Smooth muscle cell (in vitro differentiated cells): Measurements from ENCODE around the gene RREB1. TPM values are rescaled to one million over a fixed set of nuclear protein-coding genes. Genes with fewer than 3 reads are reported as not detected.

ENCODE experiments used
- DNase-seq: peaks from one replicate; lab custom pipeline; 2025; ENCODE audit not compliant: unreplicated experiment; lab: John Stamatoyannopoulos, UW
- H2AFZ ChIP-seq: fragments of 200-600 bp; sonication (generic); 2 replicates; pipeline ENCODE4 v1.6.0; 2016; ENCODE audit warnings: antibody characterized with exemption, low read depth, mild to moderate bottlenecking
- H3F3A ChIP-seq: fragments of 200-600 bp; sonication (generic); 2 replicates; pipeline ENCODE4 v1.6.0; 2017; ENCODE audit warnings: antibody characterized with exemption, low read depth
- H3K27ac ChIP-seq: fragments of 200-600 bp; sonication (generic); 2 replicates; pipeline ENCODE4 v1.5.1; 2016; ENCODE audit warnings: low read depth, mild to moderate bottlenecking
- H3K27me3 ChIP-seq: fragments of 200-600 bp; sonication (generic); 2 replicates; pipeline ENCODE4 v1.6.1; 2016; ENCODE audit warnings: low read depth, mild to moderate bottlenecking
- H3K36me3 ChIP-seq: fragments of 200-600 bp; sonication (generic); 2 replicates; pipeline ENCODE4 v1.5.1; 2016; ENCODE audit warnings: low read depth
- H3K4me1 ChIP-seq: fragments of 200-600 bp; sonication (generic); 2 replicates; pipeline ENCODE4 v1.5.1; 2016; ENCODE audit warnings: low read depth
- H3K4me2 ChIP-seq: fragments of 200-600 bp; sonication (generic); 2 replicates; pipeline ENCODE4 v1.6.0; 2016; ENCODE audit warnings: mild to moderate bottlenecking
- H3K4me3 ChIP-seq: fragments of 200-600 bp; sonication (generic); 2 replicates; pipeline ENCODE4 v1.5.1; 2016; ENCODE audit warnings: mild to moderate bottlenecking
- H3K79me2 ChIP-seq: fragments of 200-600 bp; sonication (generic); 2 replicates; pipeline ENCODE4 v1.6.0; 2016; ENCODE audit warnings: low read depth, mild to moderate bottlenecking
- H3K9ac ChIP-seq: fragments of 200-600 bp; sonication (generic); 2 replicates; pipeline ENCODE4 v1.6.0; 2016; ENCODE audit warnings: low read depth
- H3K9me3 ChIP-seq: fragments of 200-600 bp; sonication (generic); replicated peaks from 2 replicates; pipeline ENCODE4 v1.5.1; 2016; ENCODE audit warnings: low read depth
- H4K20me1 ChIP-seq: fragments of 200-600 bp; sonication (generic); 2 replicates; pipeline ENCODE4 v1.6.0; 2016; ENCODE audit warnings: low read depth
- CTCF ChIP-seq: fragments of 200-600 bp; sonication (generic); IDR thresholded peaks from 2 replicates; pipeline ENCODE4 v1.5.1; 2017; ENCODE audit warnings: borderline replicate concordance, mild to moderate bottlenecking, antibody characterized with exemption; ENCODE audit not compliant: insufficient read depth, poor library complexity, severe bottlenecking
- WGBS: methylation state at CpG from one replicate; pipeline ENCODE4 v1.1.7; 2016; ENCODE audit warnings: low lambda C conversion rate; 5-methylcytosine and 5-hydroxymethylcytosine counted together
- polyA plus RNA-seq: library from polyadenylated mRNA; unstranded; fragments of >200 nt; fragmentation: Nextera tagmentation; extraction: Ambion mirVana; gene quantifications from 2 replicates; pipeline ENCODE4 v1.2.1, GENCODE V29; 2016
- total RNA-seq: library from RNA; depleted of rRNA; stranded (reverse); fragments of >200 nt; gene quantifications from 2 replicates; pipeline ENCODE4 v1.2.3, GENCODE V29; 2014

Gene RREB1
- total and polyA plus RNA-seq, 2 experiments from 2014 or later = 13.2 to 26.1 TPM

GRCh38 chr6:7142918-7143475 is 35.2 kb downstream of the RREB1 start:
- Histone ChIP-seq H3K4me3 (no peak overlapping the region), H2AFZ (no peak overlapping the region), H3K79me2 (peaks cover 92% of the 10 kb centered on the region), H4K20me1 (peaks cover 80% of the 10 kb centered on the region), H3K9ac (no peak overlapping the region), H3K4me1 (peaks cover 57% of the 10 kb centered on the region), H3K27ac (no peak overlapping the region), H3F3A (peaks cover 29% of the 10 kb centered on the region), H3K9me3 (no peaks in the 10 kb centered on the region), H3K27me3 (no peaks in the 10 kb centered on the region), H3K36me3 (no peaks in the 10 kb centered on the region), H3K4me2 (no peak overlapping the region)
- no peak for DNase-seq
- no peak for TF ChIP-seq CTCF
- 82% methylated on average over 6 of the region's 6 CpGs for WGBS

DNA sequence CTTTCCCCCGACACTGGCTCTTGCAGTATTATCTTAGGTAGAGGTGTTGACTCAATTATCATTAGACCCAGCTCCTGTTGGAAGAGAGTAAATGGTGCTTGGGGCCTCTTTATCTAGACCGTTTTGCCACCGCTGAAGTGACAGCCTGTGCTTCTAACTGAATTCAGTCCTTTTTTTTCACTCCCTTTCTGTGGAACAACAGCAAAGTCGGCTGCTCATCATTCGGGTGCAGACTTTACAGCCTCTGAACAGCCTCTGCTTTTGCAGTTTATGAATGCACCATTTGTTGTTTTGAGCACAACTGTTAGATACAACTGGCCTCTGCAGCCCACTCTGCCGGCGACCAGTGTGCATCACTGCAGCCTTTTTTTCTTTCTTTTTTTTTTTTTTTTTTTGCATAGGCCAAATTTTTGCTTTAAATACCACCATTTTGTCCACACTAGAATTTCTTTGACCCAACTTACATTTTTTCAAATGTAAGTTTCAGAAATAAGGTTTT is 35.8 kb downstream of the RREB1 start:
- no peaks in the 10 kb centered on the region for H3K9me3 ChIP-seq
- peak overlapping the region; percentile 30 for H3K4me2 ChIP-seq

DNA sequence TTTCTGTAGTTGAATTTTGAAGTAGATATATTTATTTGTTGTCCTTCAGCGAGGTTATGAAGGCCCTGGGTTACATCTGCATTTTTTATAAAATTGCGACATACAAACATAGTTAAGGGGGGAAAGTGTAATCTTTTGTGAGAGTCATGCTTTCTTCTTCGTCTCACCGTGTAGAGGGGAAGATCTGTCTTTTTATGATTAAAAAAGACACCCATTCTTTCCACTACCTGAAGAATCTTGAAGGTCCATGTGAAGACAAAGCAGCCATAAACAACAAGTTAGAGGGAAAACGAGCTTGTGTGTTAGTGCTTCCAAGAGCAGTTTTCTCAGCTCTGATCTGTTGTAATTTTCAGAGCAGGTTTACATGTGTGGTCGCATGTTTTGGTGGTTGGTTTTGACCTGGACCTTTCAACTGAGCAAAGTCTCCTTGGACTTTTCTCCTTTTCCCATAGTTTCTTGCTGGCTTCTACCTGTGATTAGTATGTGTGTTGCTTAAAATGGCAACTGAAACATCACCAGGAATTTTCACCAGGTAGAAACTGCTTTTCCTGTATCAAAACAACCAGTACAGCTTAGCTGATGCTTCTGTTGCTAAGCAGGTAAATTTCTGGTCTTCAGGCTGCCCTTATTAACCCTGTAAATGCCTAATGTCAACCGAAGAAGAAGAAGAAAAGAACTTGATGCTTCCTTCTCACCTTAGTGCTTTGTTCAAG is 37.3 kb downstream of the RREB1 start:
- no peaks in the 10 kb centered on the region for H3K36me3 ChIP-seq
- H3K4me3 ChIP-seq = peak overlapping the region; percentile 3
- no peak for TF ChIP-seq CTCF
- peak overlapping the region; percentile 94 for H3K27ac ChIP-seq
- H3F3A ChIP-seq = peaks cover 18% of the 10 kb centered on the region
- H3K79me2 ChIP-seq = peaks cover 92% of the 10 kb centered on the region
- no peak overlapping the region for H2AFZ ChIP-seq
- peaks cover 56% of the 10 kb centered on the region for H3K4me1 ChIP-seq
- H3K9ac ChIP-seq = peak overlapping the region; percentile 74
- no peaks in the 10 kb centered on the region for H3K27me3 ChIP-seq
- H4K20me1 ChIP-seq = peaks cover 83% of the 10 kb centered on the region
- peak overlapping the region; percentile 80 for H3K4me2 ChIP-seq
- no peaks in the 10 kb centered on the region for H3K9me3 ChIP-seq
- 55% methylated on average over 7 of the region's 7 CpGs for WGBS
- DNase-seq = no peak

More for the DNA sequence above, 35.8 kb downstream of the RREB1 start:
- no peak overlapping the region for H2AFZ ChIP-seq
- peaks cover 24% of the 10 kb centered on the region for H3F3A ChIP-seq
- H3K27me3 ChIP-seq = no peaks in the 10 kb centered on the region
- peak; percentile 18 for TF ChIP-seq CTCF
- WGBS = 17% methylated on average over 7 of the region's 7 CpGs
- peaks cover 92% of the 10 kb centered on the region for H3K79me2 ChIP-seq
- no peak overlapping the region for H3K9ac ChIP-seq
- no peak for DNase-seq
- no peaks in the 10 kb centered on the region for H3K36me3 ChIP-seq
- peaks cover 58% of the 10 kb centered on the region for H3K4me1 ChIP-seq
- peaks cover 80% of the 10 kb centered on the region for H4K20me1 ChIP-seq
- H3K27ac ChIP-seq = peak overlapping the region; percentile 94
- no peak overlapping the region for H3K4me3 ChIP-seq

DNA sequence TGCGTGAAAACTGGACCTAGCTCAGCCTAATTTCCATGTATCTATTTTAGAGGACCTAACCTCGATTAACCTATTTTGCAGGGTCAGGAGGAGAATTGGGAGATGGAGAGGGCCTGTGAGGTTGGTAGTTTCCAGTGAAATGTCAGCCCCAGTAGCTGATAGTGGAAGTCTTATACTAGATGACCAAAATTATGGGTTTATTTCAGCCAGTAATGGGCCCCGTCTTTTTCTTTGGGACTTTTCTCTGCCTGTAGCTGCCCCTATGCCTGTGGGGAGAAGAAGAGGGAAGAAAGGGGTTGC is 37.8 kb downstream of the RREB1 start:
- Histone ChIP-seq H3K4me2 (peak overlapping the region; percentile 80), H3F3A (peaks cover 18% of the 10 kb centered on the region), H3K27ac (peak overlapping the region; percentile 94), H2AFZ (no peak overlapping the region), H4K20me1 (peaks cover 85% of the 10 kb centered on the region), H3K36me3 (no peaks in the 10 kb centered on the region), H3K27me3 (no peaks in the 10 kb centered on the region), H3K9ac (peak overlapping the region; percentile 74), H3K79me2 (peaks cover 92% of the 10 kb centered on the region), H3K9me3 (no peaks in the 10 kb centered on the region), H3K4me3 (no peak overlapping the region), H3K4me1 (peaks cover 59% of the 10 kb centered on the region)
- WGBS = 73% methylated on average over 3 of the region's 3 CpGs
- no peak for DNase-seq
- TF ChIP-seq CTCF = no peak
